Activated B cell treated with CpG ODN at 0.5 μM for 24 hours (primary cell): ENCODE data around the gene IL6. TPM values are rescaled to one million over a fixed set of nuclear protein-coding genes. Genes with fewer than 3 reads are reported as not detected.

Experiments used
- ATAC-seq: fragments of 200-7000 bp; cut with Tn5 transposase; one replicate; pipeline ENCODE4 v1.10.0; 2021; ENCODE audit warnings: low read depth, mild to moderate bottlenecking, moderate library complexity
- CTCF ChIA-PET: fragments of 350-600 bp; sonication (Branson Sonifier 250); formaldehyde crosslinking; loops from one replicate; lab custom pipeline; 2021; ENCODE audit warnings: antibody characterized with exemption; lab: Charles Lee
- POLR2A ChIA-PET: fragments of 350-600 bp; sonication (Branson Sonifier 250); formaldehyde crosslinking; loops from one replicate; lab custom pipeline; 2021; ENCODE audit warnings: antibody characterized with exemption; lab: Charles Lee
- DNase-seq: peaks from one replicate; pipeline ENCODE4 v3.0.0; 2022
- H3K27ac Mint-ChIP-seq: one replicate; pipeline ENCODE4 v1.8.0; 2020; ENCODE audit warnings: mixed read lengths
- H3K27me3 Mint-ChIP-seq: one replicate; pipeline ENCODE4 v1.8.0; 2021; ENCODE audit warnings: mixed read lengths
- H3K36me3 Mint-ChIP-seq: one replicate; pipeline ENCODE4 v1.8.0; 2021; ENCODE audit warnings: low read depth, mixed read lengths
- H3K4me1 Mint-ChIP-seq: one replicate; pipeline ENCODE4 v1.8.0; 2021; ENCODE audit warnings: mixed read lengths
- H3K4me3 Mint-ChIP-seq: one replicate; pipeline ENCODE4 v1.8.0; 2020; ENCODE audit warnings: mild to moderate bottlenecking, mixed read lengths
- H3K9me3 Mint-ChIP-seq: one replicate; pipeline ENCODE4 v1.8.0; 2020; ENCODE audit warnings: mixed read lengths
- intact Hi-C: fragments of 100-400 bp; cut with micrococcal nuclease; formaldehyde crosslinking; loops from one replicate; pipeline ENCODE4 v1.15.1; 2024
- total RNA-seq: library from RNA; stranded (reverse); gene quantifications from 2 replicates; pipeline ENCODE4 v1.2.3, GENCODE V29; 2022
- TF ChIP-seq, protein P1 (sequence below): fragments of 200-600 bp; IDR thresholded peaks from one replicate; pipeline ENCODE4 v1.8.0; 2022; ENCODE audit warnings: antibody characterized with exemption, mild to moderate bottlenecking

IL6 gene
- total RNA-seq, 1 donor from 2014 or later, result 72.3 TPM

DNA sequence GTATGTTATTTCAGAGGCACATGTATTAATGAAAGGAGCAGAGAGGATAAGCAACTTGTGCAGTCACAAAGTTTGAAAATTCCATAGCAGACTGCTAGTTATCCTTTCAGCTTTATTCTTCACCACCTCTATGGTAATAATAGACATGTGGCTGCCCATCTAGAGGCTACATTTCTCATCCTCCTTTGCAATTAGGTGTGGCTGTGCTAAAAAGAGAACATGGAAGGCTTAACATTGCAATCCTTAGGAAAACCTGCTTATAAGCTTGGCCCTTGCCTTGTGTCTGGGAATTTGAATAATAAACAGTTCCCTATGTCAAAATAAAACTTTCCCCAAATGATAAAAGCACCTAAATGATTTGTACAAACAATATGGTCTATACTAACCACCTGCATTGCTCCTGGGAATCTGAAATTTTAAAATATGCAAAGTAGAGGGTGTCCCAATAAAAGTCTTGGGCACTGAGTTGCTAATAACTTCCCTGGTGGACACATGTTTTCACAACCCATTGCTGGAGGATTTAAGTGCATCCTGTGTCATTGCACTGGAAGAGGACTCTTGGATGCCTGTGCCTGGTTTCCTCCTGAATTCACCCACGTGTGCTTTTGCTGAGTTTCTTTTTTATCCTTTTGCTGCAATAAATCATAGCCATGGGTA is 30.5 kb downstream of the IL6 start:
- ATAC-seq (no peak), DNase-seq (no peak)
- intact Hi-C loops, result no loop called here
- ChIA-PET CTCF (no interaction called here), POLR2A (interaction anchor here (1.4 kb wide), 1 partner anchor 85 kb away, joined by 4 read pairs; no protein-coding TSS in a partner anchor)
- Mint-ChIP-seq H3K4me3 (no peak overlapping the region), H3K27me3 (peaks cover 5% of the 10 kb centered on the region), H3K27ac (no peak overlapping the region), H3K9me3 (peaks cover 7% of the 10 kb centered on the region), H3K36me3 (peaks cover 2% of the 10 kb centered on the region), H3K4me1 (no peaks in the 10 kb centered on the region)
- TF ChIP-seq, protein P1, sequence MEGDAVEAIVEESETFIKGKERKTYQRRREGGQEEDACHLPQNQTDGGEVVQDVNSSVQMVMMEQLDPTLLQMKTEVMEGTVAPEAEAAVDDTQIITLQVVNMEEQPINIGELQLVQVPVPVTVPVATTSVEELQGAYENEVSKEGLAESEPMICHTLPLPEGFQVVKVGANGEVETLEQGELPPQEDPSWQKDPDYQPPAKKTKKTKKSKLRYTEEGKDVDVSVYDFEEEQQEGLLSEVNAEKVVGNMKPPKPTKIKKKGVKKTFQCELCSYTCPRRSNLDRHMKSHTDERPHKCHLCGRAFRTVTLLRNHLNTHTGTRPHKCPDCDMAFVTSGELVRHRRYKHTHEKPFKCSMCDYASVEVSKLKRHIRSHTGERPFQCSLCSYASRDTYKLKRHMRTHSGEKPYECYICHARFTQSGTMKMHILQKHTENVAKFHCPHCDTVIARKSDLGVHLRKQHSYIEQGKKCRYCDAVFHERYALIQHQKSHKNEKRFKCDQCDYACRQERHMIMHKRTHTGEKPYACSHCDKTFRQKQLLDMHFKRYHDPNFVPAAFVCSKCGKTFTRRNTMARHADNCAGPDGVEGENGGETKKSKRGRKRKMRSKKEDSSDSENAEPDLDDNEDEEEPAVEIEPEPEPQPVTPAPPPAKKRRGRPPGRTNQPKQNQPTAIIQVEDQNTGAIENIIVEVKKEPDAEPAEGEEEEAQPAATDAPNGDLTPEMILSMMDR, result no peak

DNA sequence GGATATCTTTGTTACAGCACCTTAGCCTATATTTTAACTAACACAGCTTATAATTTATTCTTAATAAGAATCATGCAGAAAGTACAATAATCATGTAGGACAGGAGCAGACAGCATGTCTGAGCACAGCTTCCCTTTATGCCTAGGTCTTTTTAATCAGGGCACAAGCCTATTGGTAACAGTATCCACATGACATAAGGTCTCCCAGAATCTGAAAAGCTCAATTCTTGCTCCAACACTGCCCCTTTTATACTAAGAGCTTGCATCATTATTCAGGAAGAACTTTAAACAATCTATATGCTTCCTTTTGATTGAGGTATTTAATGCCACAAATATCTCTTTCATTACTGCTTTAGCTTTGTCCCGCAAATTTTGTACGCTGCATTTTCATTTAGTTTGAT is 31.6 kb downstream of the IL6 start:
- no peak overlapping the region for H3K27ac Mint-ChIP-seq
- peaks cover 5% of the 10 kb centered on the region for H3K27me3 Mint-ChIP-seq
- ATAC-seq, result no peak
- peaks cover 7% of the 10 kb centered on the region for H3K9me3 Mint-ChIP-seq
- ChIA-PET POLR2A (no interaction called here), CTCF (no interaction called here)
- H3K36me3 Mint-ChIP-seq, result peaks cover 2% of the 10 kb centered on the region
- H3K4me1 Mint-ChIP-seq, result no peaks in the 10 kb centered on the region
- intact Hi-C loops, result no loop called here
- H3K4me3 Mint-ChIP-seq, result no peak overlapping the region
- TF ChIP-seq, protein P1, result no peak
- no peak for DNase-seq

DNA sequence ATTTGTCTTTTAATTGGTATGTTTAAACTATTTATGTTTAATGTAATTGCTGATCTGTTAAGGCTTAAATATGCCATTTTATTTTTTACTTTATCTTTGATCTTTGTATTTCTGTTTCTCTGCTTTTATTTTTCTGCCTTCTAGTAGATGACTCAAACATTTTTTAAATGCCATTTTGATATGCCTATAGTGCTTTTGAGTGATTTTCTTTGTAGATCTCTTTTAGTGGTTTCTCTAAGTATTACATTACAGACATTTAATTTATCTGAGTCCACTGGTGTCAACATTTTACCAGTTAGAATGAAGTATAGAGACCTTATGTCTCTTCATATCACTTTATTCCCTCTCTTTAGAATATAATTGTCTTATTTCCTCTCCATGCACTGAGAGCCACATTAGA is 32.7 kb downstream of the IL6 start:
- H3K9me3 Mint-ChIP-seq, result peaks cover 7% of the 10 kb centered on the region

DNA sequence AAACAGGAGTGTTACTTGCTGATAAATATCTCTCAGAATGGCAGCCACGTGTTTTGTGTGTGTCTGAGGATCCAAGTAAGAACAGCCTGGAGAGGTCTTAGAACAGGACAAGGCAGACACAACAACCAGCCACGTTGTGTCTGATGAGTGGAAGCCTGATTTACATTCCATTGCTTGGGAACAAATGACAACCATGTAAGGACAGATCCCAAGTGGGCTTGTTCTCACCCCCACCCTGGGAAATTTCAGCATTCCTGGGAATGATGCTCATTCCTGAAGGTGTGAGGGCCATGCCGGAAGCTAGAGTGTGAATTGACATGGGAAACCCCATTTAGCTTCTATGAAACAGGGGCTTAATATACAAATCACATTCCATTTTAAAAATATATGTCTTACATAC is 35.9 kb downstream of the IL6 start:
- TF ChIP-seq, protein P1, result no peak
- no peaks in the 10 kb centered on the region for H3K27me3 Mint-ChIP-seq
- no peak overlapping the region for H3K27ac Mint-ChIP-seq
- ATAC-seq (no peak), DNase-seq (no peak)
- peaks cover 7% of the 10 kb centered on the region for H3K9me3 Mint-ChIP-seq
- peaks cover 2% of the 10 kb centered on the region for H3K36me3 Mint-ChIP-seq
- H3K4me1 Mint-ChIP-seq, result peaks cover 20% of the 10 kb centered on the region
- intact Hi-C loops, result no loop called here
- ChIA-PET POLR2A (no interaction called here), CTCF (no interaction called here)
- no peak overlapping the region for H3K4me3 Mint-ChIP-seq

More for the DNA sequence above, 32.7 kb downstream of the IL6 start:
- TF ChIP-seq, protein P1, result no peak
- H3K4me1 Mint-ChIP-seq, result peaks cover 3% of the 10 kb centered on the region
- POLR2A ChIA-PET, result no interaction called here
- CTCF ChIA-PET, result no interaction called here
- ATAC-seq, result no peak
- no peak for DNase-seq
- no peak overlapping the region for H3K4me3 Mint-ChIP-seq
- H3K27ac Mint-ChIP-seq, result no peak overlapping the region
- intact Hi-C loops, result no loop called here
- H3K36me3 Mint-ChIP-seq, result peaks cover 2% of the 10 kb centered on the region
- no peaks in the 10 kb centered on the region for H3K27me3 Mint-ChIP-seq

DNA sequence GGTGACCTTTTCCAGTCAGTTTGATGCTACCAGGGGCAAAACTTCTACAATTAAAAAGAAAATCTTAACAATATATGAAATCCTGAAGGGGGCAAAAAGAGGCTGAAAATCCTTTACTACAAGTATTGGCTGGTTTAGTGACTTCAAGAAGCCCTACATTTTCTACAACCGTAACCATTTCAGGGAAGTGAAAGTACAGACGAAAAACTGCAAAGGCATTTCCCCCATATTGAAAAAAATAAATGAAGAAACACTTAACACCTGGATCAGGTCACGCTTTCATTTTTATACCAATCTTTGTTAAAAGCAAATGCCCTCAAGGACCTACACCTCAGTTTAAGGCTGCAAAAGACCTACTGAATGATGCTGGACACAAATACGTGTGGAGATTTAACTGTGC is 38.6 kb downstream of the IL6 start:
- DNase-seq (no peak), ATAC-seq (peak; percentile 83)
- no peaks in the 10 kb centered on the region for H3K27me3 Mint-ChIP-seq
- H3K36me3 Mint-ChIP-seq, result no peaks in the 10 kb centered on the region
- ChIA-PET POLR2A (interaction anchor here (1.0 kb wide), 1 partner anchor 202 kb away, joined by 3 read pairs; no protein-coding TSS in a partner anchor), CTCF (interaction anchor here (0.8 to 2.6 kb wide), 2 partner anchors 17 kb away, joined by 4 to 6 read pairs; no protein-coding TSS in a partner anchor)
- H3K9me3 Mint-ChIP-seq, result peaks cover 2% of the 10 kb centered on the region
- intact Hi-C loops, result no loop called here
- peak overlapping the region; percentile 57 for H3K27ac Mint-ChIP-seq
- TF ChIP-seq, protein P1, result no peak
- no peak overlapping the region for H3K4me3 Mint-ChIP-seq
- peaks cover 20% of the 10 kb centered on the region for H3K4me1 Mint-ChIP-seq
